HL-60 (cell line): ENCODE data around the gene MACROD2.

Experiments used
- DNase-seq, 2 experiments: peaks; one replicate each; pipeline ENCODE4 v3.0.0-alpha.2; 2010 to 2020; ENCODE audit warnings: low read depth in 1 of 2, low spot score in 1 of 2
- H3K27ac ChIP-seq: fragments of 250-450 bp; sonication (Bioruptor Pico); replicated peaks from 2 replicates; pipeline ENCODE4 v1.5.1; 2020; ENCODE audit warnings: mild to moderate bottlenecking, moderate library complexity
- H3K27me3 ChIP-seq: fragments of 250-450 bp; sonication (Bioruptor Pico); 2 replicates; pipeline ENCODE4 v1.5.1; 2021; ENCODE audit warnings: mild to moderate bottlenecking, moderate library complexity; ENCODE audit not compliant: insufficient read depth, poor library complexity, severe bottlenecking
- H3K4me3 ChIP-seq: replicated peaks from 2 replicates; pipeline ENCODE4 v1.5.1; 2011; ENCODE audit warnings: mild to moderate bottlenecking, control low read depth, low read length; ENCODE audit not compliant: insufficient read depth
- GABPA ChIP-seq: IDR thresholded peaks from 2 replicates; pipeline ENCODE4 v1.6.1; 2012; ENCODE audit warnings: low read depth
- POLR2AphosphoS5 ChIP-seq: IDR thresholded peaks from 2 replicates; pipeline ENCODE4 v1.6.1; 2012; ENCODE audit warnings: low read depth
- SPI1 ChIP-seq: IDR thresholded peaks from 2 replicates; pipeline ENCODE4 v1.6.1; 2012; ENCODE audit warnings: low read depth, mild to moderate bottlenecking, borderline replicate concordance
- TF ChIP-seq, protein P1 (sequence below): IDR thresholded peaks from one replicate; pipeline ENCODE4 v1.5.1; 2011; ENCODE audit warnings: low read length, control low read depth, inconsistent platforms; ENCODE audit not compliant: insufficient read depth
- TF ChIP-seq, protein P2 (sequence below): IDR thresholded peaks from 2 replicates; pipeline ENCODE4 v1.6.1; 2012; ENCODE audit warnings: low read depth; ENCODE audit not compliant: insufficient replicate concordance

Gene MACROD2

DNA sequence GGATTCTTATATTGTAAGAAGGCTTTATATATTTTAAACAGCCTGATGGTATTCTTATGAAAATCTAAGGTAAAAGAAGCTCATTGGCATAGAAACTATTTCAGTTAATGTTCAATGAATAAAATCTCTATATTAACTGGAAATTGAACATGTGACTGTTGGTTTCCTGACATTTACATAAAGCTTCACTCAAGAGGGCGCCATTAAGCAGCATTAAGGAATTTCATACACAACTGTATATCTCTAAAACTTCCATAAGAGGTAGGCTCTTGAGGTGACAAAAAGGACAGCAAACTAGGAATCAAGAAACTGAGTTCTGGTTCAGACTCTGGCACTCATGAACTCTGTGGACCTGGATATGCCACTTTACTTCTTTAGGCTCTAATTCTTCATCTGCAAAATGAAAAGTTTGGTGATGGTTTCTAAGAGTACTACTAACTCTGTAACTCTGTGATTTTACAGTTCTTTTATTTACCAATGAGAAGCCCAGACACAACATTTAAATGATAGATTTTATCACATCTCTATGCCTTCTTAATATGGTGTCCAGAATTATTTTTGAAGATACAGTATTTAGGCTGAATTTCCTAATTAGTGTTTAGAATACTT is 194.6 kb downstream of the MACROD2 start:
- TF ChIP-seq SPI1 = no peak
- TF ChIP-seq, protein P1, sequence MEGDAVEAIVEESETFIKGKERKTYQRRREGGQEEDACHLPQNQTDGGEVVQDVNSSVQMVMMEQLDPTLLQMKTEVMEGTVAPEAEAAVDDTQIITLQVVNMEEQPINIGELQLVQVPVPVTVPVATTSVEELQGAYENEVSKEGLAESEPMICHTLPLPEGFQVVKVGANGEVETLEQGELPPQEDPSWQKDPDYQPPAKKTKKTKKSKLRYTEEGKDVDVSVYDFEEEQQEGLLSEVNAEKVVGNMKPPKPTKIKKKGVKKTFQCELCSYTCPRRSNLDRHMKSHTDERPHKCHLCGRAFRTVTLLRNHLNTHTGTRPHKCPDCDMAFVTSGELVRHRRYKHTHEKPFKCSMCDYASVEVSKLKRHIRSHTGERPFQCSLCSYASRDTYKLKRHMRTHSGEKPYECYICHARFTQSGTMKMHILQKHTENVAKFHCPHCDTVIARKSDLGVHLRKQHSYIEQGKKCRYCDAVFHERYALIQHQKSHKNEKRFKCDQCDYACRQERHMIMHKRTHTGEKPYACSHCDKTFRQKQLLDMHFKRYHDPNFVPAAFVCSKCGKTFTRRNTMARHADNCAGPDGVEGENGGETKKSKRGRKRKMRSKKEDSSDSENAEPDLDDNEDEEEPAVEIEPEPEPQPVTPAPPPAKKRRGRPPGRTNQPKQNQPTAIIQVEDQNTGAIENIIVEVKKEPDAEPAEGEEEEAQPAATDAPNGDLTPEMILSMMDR = no peak
- DNase-seq = no peak
- H3K4me3 ChIP-seq = no peak overlapping the region
- H3K27ac ChIP-seq = no peak overlapping the region
- no peaks in the 10 kb centered on the region for H3K27me3 ChIP-seq

- H3K27ac ChIP-seq = no peak overlapping the region
- no peak for DNase-seq
- H3K4me3 ChIP-seq = no peak overlapping the region
Measured at GRCh38 chr20:14191559-14191958, 196.2 kb downstream of the MACROD2 start.

DNA sequence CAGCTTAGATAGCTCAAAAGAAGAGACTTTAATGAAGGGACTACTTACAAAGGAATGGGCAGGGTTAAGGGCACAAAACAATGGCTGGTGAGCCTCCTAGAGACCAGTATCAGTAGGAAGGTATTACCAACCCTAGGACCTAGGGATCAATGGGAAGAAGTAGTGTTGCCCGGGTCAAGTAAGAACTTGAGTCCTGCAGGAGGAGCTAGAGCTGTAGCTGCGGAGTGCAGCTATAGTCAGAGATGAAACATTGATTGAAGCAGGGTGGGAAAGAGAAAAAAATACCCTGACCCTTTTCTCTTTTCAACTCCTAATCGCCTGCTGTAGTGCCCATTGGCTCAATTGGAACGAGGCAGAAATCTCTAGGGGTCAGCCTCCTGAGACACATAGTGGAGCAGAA is 198.1 kb downstream of the MACROD2 start:
- TF ChIP-seq SPI1 = no peak
- TF ChIP-seq, protein P2, sequence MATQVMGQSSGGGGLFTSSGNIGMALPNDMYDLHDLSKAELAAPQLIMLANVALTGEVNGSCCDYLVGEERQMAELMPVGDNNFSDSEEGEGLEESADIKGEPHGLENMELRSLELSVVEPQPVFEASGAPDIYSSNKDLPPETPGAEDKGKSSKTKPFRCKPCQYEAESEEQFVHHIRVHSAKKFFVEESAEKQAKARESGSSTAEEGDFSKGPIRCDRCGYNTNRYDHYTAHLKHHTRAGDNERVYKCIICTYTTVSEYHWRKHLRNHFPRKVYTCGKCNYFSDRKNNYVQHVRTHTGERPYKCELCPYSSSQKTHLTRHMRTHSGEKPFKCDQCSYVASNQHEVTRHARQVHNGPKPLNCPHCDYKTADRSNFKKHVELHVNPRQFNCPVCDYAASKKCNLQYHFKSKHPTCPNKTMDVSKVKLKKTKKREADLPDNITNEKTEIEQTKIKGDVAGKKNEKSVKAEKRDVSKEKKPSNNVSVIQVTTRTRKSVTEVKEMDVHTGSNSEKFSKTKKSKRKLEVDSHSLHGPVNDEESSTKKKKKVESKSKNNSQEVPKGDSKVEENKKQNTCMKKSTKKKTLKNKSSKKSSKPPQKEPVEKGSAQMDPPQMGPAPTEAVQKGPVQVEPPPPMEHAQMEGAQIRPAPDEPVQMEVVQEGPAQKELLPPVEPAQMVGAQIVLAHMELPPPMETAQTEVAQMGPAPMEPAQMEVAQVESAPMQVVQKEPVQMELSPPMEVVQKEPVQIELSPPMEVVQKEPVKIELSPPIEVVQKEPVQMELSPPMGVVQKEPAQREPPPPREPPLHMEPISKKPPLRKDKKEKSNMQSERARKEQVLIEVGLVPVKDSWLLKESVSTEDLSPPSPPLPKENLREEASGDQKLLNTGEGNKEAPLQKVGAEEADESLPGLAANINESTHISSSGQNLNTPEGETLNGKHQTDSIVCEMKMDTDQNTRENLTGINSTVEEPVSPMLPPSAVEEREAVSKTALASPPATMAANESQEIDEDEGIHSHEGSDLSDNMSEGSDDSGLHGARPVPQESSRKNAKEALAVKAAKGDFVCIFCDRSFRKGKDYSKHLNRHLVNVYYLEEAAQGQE = no peak
- TF ChIP-seq, protein P1 = no peak
- no peak for TF ChIP-seq GABPA
- no peak for TF ChIP-seq POLR2AphosphoS5
- Histone ChIP-seq H3K4me3 (no peak overlapping the region), H3K27me3 (no peaks in the 10 kb centered on the region), H3K27ac (no peak overlapping the region)
- DNase-seq = no peak

More at GRCh38 chr20:14191559-14191958, 196.2 kb downstream of the MACROD2 start:
- TF ChIP-seq SPI1 (no peak), GABPA (no peak), POLR2AphosphoS5 (no peak)
- TF ChIP-seq, protein P1 = no peak
- TF ChIP-seq, protein P2 = no peak
- no peaks in the 10 kb centered on the region for H3K27me3 ChIP-seq

- TF ChIP-seq, protein P2 = no peak
- TF ChIP-seq, protein P1 = no peak
- TF ChIP-seq POLR2AphosphoS5 (no peak), GABPA (no peak), SPI1 (no peak)
- Histone ChIP-seq H3K27ac (no peak overlapping the region), H3K27me3 (no peaks in the 10 kb centered on the region), H3K4me3 (no peak overlapping the region)
- no peak for DNase-seq
Measured at GRCh38 chr20:14193885-14194284, 198.6 kb downstream of the MACROD2 start.
